Measurements from ENCODE around the gene RGS17.
"Not testable (repeated sequence)": the region's sequence is repeated elsewhere in the genome, so short reads cannot be mapped to it uniquely, and the experiment has no call there.

RGS17 gene

DNA sequence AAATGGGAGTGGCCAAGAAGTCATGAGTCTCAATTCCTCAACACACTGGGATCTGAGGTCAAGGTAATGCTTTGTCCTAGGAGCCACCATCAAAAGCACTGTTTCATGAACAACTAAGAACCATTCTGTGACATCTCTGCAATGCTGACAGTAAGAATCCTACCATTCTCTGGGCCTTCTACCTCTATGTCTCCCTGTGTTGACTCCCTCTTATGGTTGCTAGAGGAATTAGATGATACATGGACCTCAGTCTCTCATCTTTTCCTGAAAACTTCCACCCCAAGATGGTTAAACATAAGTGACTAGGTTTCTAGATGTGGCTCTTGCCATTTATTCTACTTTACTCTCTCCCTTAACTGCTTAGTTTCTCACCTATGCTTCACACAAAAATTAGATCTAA lies 137.7 kb downstream of the RGS17 start:
- DNase-seq (ENCODE audit: low spot score) (no peak), FAIRE-seq (no peak)

DNA sequence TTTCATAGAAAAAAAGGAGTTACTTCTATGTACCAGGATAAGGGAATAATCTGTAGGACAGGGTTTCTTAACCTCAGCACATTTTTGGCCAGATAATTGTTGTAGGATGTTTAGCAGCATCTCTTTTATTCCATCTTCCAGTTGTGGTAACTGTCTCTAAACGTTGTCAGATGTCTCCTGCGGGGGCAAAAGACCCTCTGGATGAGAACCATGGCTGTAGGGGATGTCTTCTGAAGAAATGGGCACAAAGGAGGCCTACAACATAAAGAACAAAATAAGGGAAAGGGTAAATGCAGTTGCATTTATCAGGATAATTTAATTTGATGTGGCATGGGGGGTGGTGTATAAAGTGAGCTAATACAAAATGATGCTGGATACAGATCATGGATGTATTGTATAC lies 144.1 kb downstream of the RGS17 start:
- DNase-seq (ENCODE audit: low spot score) = no peak
- FAIRE-seq = no peak

DNA sequence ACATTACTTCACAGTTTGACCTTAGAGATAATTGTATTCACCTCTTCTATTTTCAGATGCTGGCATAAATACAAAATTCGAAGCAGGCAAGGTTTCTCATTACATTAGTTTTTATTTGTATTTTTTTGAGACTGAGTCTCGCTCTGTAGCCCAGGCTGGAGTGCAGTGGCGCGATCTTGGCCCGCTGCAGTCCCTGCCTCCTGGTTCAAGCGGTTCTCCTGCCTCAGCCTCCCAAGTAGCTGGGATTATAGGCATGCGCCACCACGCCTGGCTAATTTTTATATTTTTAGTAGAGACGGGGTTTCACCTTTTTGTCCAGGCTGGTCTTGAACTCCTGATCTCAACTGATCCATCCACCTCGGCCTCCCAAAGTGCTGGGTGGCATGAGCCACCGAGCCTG lies 145.8 kb downstream of the RGS17 start:
- DNase-seq (ENCODE audit: low spot score); FAIRE-seq: not testable (repeated sequence)

GRCh38 chr6:152984513-152984872 lies 146.6 kb downstream of the RGS17 start:
- no peak for DNase-seq (ENCODE audit: low spot score)
- no peak for FAIRE-seq

GRCh38 chr6:152983637-152984512 lies 147.2 kb downstream of the RGS17 start:
- peak; percentile 96 for DNase-seq (ENCODE audit: low spot score)
- peak; percentile 23 for FAIRE-seq

GRCh38 chr6:152982904-152983636 lies 148.0 kb downstream of the RGS17 start, which contains the start of gene FBXO5:
FBXO5 (minus strand) TSS chr6:152983041; CDS start chr6:152982959, 82 bp downstream.
- FAIRE-seq (peak; percentile 80), DNase-seq (ENCODE audit: low spot score) (peak; percentile 96)

DNA sequence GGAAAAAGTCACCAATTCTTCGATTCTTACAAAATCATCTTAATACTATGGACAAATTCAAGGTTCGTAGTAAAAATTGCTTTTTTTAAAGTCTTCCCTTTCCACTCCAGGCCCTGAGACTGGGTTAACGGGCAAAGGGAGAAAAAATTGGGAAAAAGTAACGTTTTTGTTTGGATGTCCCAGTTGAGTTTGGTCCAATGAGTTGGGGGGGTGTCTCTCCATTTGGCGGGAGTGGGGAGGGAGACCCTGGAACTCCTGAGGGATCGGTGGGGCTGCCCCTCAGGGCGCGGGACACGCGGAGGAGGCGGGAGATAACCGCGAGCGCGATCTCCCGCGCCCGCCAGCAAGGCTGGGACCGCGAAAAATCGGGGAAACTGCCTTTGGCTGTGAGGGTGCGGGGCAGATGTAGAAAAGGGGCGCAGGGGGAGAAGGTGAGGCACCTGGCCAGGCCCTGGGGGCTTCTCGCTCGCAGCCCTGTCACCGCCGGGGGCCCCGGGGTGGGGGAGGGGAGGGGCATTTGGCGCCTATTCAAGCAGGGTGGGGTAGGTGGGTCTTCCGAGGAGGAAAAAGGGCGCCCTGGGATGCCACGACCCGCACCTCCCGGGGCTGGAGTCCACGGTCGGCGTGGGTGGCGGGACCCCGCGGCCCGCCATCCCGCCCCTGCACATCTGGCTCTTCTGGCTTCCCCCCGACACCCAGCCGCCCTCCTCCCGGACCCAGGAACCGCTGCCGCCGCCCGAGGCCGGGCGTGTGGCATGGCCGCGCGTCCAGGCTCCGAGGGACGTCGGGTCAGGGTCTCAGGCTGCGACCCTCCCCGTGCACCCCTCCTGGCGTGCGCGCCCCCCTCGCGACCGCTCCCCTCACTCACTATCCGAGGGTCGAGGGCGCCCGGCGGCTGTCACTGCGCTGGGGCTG lies 148.8 kb downstream of the RGS17 start:
- DNase-seq (ENCODE audit: low spot score) (no peak), FAIRE-seq (no peak)

DNA sequence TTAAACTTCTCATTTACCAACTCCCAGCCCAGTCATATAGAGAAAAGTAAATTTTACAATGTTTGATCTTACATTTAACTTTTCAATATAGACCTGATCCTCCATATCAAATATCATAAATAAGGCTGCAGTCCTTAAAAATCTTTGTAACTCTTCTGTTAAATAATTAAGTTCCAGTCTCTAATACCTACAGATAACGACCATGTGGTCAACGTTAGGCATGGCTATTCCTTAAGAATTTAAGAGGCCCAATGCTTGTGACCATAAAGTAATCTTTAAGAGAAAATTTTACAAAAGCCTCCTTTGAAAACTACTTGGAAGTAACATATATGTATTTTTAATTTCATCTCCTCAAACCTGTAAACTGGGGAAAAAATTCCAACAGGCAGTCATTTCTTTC lies 149.9 kb downstream of the RGS17 start:
- FAIRE-seq (no peak), DNase-seq (ENCODE audit: low spot score) (no peak)

- FAIRE-seq (no peak), DNase-seq (ENCODE audit: low spot score) (no peak)
These were observed 150.4 kb downstream of the RGS17 start for GRCh38 chr6:152980656-152981055.

- no peak for FAIRE-seq
- DNase-seq (ENCODE audit: low spot score) = no peak
These were observed 152.0 kb downstream of the RGS17 start for GRCh38 chr6:152979116-152979515.

- DNase-seq (ENCODE audit: low spot score) = no peak
- FAIRE-seq = no peak
These were observed 153.0 kb downstream of the RGS17 start for GRCh38 chr6:152978058-152978457.

DNA sequence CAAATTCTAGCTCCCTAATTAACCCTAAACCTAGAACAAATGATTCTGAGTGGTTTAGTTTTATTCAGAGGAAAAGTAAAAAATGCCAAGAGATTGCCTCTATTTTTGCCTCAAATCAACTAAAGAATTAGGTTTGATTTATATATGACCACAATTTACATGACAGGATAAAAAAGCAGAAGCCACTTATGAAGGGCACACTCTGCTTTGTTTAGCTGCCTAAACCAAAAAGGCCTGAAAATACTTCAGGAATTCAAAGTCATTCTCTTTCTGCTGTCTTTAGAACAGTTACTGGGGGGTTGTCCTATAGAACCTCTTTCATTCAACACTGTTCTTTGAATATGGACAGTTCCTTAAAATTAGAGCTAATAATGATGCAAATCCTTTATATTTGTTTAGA lies 153.5 kb downstream of the RGS17 start:
- FAIRE-seq (no peak), DNase-seq (ENCODE audit: low spot score) (no peak)

- DNase-seq (ENCODE audit: low spot score) = no peak
- FAIRE-seq = no peak
These were observed 154.3 kb downstream of the RGS17 start for GRCh38 chr6:152976749-152977148.

DNA sequence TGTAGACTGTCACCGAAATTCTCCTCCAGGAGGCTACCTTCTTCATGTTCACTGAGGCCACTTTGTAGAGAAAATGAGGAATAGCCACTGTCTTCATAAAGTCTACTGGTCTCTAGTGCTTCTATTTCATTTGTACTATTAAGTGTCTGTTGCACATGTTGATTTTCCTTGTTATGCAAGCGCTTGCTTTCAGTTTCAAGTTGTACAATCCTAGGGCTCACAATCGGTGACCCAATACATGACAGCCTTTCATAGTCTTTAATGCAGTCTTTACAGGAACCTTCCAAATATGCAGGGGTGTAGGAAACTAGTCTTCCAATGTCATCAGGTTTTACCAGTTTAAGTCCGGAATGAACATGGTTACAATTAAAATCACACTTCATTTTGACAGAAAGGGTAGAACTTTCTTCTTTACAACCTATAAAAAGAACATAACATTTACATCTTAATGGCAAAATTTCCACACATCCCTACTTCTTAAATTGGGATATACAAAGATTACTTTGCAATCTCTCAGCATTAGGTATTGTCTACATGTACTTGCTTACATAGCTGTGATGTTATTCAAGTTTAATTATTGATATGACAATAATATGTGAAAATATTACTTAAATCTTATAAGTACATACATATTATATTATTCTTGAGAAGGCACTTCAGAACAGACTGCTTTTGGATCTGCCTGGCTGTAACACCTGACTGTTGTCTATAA lies 155.7 kb downstream of the RGS17 start:
- no peak for FAIRE-seq
- no peak for DNase-seq (ENCODE audit: low spot score)

DNA sequence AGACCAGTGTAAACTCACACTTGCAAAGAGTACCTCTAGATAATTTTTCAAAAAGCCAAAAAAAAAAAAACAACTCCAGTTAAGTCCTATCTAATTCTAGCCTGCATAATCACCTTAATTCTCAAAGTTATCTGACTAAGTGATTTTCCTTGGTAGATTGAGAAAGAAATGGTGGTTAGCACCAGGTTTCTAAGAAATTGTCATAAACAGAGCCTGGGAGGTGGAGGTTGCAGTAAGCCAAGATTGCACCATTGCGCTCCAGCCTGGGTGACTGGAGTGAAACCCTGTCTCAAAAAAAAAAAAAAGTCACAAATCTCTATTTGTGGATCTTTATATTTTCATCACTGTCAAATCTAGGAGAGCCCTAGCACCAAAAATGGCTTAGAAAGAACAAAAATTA lies 157.2 kb downstream of the RGS17 start:
- FAIRE-seq (no peak), DNase-seq (ENCODE audit: low spot score) (no peak)

GRCh38 chr6:152969688-152970418 lies 161.2 kb downstream of the RGS17 start:
- DNase-seq (ENCODE audit: low spot score) (no peak), FAIRE-seq (no peak)

- not testable (repeated sequence) for FAIRE-seq; DNase-seq (ENCODE audit: low spot score)
These were observed 164.8 kb downstream of the RGS17 start for GRCh38 chr6:152966168-152966894.

- FAIRE-seq = no peak
- DNase-seq (ENCODE audit: low spot score) = no peak
These were observed 171.7 kb downstream of the RGS17 start for GRCh38 chr6:152959333-152959732.

- DNase-seq (ENCODE audit: low spot score) = no peak
- no peak for FAIRE-seq
These were observed 173.3 kb downstream of the RGS17 start for GRCh38 chr6:152957796-152958195.

Measured in urothelium cell line (cell line).